Epithelial cell of esophagus (primary cell): ENCODE results near the gene PHETA1.

Experiments
- DNase-seq: peaks from one replicate; pipeline ENCODE4 v3.0.0; 2010; ENCODE audit warnings: low read depth
- H3K4me3 ChIP-seq: 2 replicates; pipeline ENCODE4 v1.5.1; 2011; ENCODE audit warnings: mild to moderate bottlenecking, low read length, control low read depth
- TF ChIP-seq, protein P1 (sequence below): IDR thresholded peaks from 2 replicates; pipeline ENCODE4 v1.5.1; 2011; ENCODE audit warnings: low read depth, mild to moderate bottlenecking, low read length, control low read depth, inconsistent platforms; ENCODE audit not compliant: insufficient read depth; ENCODE audit errors: missing control alignments

PHETA1 gene

DNA sequence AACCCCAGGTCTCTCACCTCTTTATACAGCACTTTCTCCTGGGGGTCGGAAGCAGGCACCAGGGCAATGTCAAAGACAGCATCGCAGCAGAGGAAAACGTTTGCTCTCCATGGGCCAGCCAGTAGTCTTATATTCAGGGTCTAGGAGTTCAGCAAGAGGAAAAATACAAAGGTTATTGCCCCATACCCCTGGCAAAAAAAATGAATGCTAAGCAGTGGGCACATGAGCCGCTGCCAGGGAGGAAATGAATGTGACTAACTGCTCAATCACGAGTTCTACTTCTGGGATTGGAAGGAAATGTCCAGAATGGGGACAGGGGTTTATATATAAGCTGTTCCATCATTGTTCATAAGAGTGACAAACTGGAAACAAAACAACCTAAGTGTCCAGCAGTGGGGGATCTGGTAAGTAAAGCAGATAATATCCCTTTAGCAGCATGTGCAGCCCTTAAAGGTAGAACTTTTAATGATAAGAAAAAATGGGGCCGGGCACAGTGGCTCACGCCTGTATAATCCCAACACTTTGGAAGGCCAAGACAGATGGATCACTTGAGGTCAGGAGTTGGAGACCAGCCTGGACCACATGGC is 53.8 kb downstream of the PHETA1 start:
- H3K4me3 ChIP-seq: no peak overlapping the region
- TF ChIP-seq, protein P1, sequence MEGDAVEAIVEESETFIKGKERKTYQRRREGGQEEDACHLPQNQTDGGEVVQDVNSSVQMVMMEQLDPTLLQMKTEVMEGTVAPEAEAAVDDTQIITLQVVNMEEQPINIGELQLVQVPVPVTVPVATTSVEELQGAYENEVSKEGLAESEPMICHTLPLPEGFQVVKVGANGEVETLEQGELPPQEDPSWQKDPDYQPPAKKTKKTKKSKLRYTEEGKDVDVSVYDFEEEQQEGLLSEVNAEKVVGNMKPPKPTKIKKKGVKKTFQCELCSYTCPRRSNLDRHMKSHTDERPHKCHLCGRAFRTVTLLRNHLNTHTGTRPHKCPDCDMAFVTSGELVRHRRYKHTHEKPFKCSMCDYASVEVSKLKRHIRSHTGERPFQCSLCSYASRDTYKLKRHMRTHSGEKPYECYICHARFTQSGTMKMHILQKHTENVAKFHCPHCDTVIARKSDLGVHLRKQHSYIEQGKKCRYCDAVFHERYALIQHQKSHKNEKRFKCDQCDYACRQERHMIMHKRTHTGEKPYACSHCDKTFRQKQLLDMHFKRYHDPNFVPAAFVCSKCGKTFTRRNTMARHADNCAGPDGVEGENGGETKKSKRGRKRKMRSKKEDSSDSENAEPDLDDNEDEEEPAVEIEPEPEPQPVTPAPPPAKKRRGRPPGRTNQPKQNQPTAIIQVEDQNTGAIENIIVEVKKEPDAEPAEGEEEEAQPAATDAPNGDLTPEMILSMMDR: no peak
- peak; percentile 37 for DNase-seq

DNA sequence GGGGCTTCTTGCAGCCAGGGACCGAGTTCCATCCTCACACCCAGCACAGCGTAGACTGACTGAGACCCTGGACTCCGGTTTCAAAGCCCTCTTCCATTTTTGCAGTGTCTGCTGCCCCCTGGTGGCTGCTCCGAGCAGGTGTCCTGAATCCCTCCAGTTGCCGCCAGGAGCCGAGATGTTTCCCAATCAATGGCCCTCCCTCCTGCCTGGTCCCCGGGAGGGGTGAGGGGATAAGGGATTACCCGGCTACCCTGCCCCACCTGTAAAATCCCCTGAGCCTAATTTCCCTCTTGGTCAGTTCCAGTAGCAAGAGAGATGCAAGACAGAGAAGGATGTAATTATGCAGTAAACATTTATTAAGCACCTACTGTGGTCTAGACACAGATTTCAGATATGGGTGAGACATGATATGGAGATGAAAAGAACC is 55.0 kb downstream of the PHETA1 start:
- TF ChIP-seq, protein P1: peak; percentile 93
- peak; percentile 68 for DNase-seq
- no peak overlapping the region for H3K4me3 ChIP-seq

DNA sequence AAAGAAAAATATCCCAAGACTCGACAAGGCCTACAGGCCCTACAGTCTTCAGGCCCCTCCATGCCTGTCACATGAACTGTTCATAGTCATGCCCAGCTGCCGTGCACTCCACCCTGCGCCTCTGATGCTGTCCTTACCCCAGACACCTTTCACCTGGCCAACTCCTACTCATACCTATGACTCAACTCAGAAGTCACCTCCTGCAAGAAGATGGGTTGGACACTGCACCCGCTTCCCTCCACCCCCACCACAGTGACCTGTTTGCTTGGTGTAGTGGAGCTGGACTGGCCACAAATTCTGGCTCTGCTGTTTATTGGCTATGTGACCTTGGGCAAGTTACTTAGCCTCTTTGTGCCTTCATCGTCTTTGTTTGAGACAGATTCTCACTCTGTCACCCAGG is 56.2 kb downstream of the PHETA1 start:
- H3K4me3 ChIP-seq: no peak overlapping the region
- DNase-seq: no peak
- TF ChIP-seq, protein P1: no peak

DNA sequence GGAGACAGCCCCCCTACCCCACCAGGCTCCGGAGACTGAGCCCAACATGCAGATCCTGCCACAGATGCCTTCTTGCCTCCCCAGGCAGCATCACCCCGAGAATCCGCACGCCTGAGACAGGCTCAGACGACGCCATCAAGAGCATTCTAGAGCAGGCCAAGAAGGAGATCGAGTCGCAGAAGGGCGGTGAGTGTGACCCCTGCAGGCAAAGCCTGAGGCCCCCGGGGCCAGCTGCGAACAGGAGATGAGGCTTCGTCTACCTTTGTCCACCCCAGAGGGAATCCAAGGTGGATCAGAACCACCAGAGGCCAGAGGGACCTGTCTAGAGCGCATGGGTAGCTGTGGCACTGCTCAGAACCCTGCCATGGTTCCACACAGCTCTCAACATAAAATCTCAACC is 56.9 kb downstream of the PHETA1 start:
- no peak overlapping the region for H3K4me3 ChIP-seq
- no peak for DNase-seq
- TF ChIP-seq, protein P1: no peak

DNA sequence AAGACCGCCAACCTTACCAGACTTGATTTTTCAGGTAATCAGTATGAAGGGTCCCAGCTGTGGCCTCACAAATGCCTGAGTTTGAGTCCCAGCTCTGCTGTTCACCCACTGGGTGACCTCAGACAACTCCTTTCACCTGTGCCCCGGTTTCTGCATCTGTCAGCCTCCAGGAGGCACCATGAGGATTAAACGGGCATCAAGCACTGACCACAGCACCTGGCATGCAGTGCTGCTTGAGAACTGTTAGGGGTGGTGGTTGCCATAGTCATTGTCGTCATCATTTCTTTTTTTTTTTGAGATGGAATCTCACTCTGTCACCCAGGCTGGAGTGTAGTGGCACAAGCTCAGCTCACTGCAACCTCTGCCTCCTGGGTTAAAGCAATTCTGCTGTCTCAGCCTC is 57.9 kb downstream of the PHETA1 start:
- DNase-seq: no peak
- no peak overlapping the region for H3K4me3 ChIP-seq
- TF ChIP-seq, protein P1: no peak
